HepG2 (cell line): ENCODE measurements around the gene SLC50A1. TPM values are rescaled to one million over a fixed set of nuclear protein-coding genes. Genes with fewer than 3 reads are reported as not detected.

Experiments
- ARNT ChIP-seq: fragments of 450-650 bp; IDR thresholded peaks from 2 replicates; pipeline ENCODE4 v1.6.1; 2017
- CREM ChIP-seq, 2 experiments: sonication (generic) in 1 of 2; formaldehyde crosslinking in 1 of 2; IDR thresholded peaks; 2 replicates each; pipeline versions ENCODE4 v1.4.0 to v1.6.1; 2016 to 2020; ENCODE audit warnings: antibody characterized with exemption in 1 of 2, mild to moderate bottlenecking in 1 of 2, missing genetic modification reagents in 1 of 2
- DBP ChIP-seq: sonication (generic); formaldehyde crosslinking; IDR thresholded peaks from 2 replicates; pipeline ENCODE4 v1.4.0; 2020; ENCODE audit warnings: missing genetic modification reagents; ENCODE audit errors: not compliant biosample characterization
- DNMT3B ChIP-seq: conservative IDR thresholded peaks from 2 replicates; pipeline ENCODE4 v1.6.1; 2016; ENCODE audit warnings: missing biosample characterization, control low read depth
- GATAD2A ChIP-seq: IDR thresholded peaks from 2 replicates; pipeline ENCODE4 v1.6.1; 2016
- HOXA3 ChIP-seq: sonication (generic); formaldehyde crosslinking; IDR thresholded peaks from 2 replicates; pipeline ENCODE4 v1.5.0; 2020; ENCODE audit warnings: missing genetic modification reagents
- HOXA7 ChIP-seq: sonication (generic); formaldehyde crosslinking; IDR thresholded peaks from 2 replicates; pipeline ENCODE4 v1.8.1; 2022; ENCODE audit warnings: mild to moderate bottlenecking, missing genetic modification reagents, moderate library complexity
- HOXD1 ChIP-seq: sonication (generic); formaldehyde crosslinking; IDR thresholded peaks from 2 replicates; pipeline ENCODE4 v1.5.0; 2020; ENCODE audit warnings: missing genetic modification reagents
- MED1 ChIP-seq: sonication (generic); formaldehyde crosslinking; IDR thresholded peaks from 2 replicates; pipeline ENCODE4 v1.4.0; 2020; ENCODE audit warnings: missing genetic modification reagents
- MYC ChIP-seq: sonication (generic); formaldehyde crosslinking; IDR thresholded peaks from 2 replicates; pipeline ENCODE4 v1.9.0; 2021; ENCODE audit warnings: missing genetic modification reagents, borderline replicate concordance
- NFYB ChIP-seq: sonication (generic); formaldehyde crosslinking; IDR thresholded peaks from 2 replicates; pipeline ENCODE4 v1.4.0; 2020; ENCODE audit warnings: missing genetic modification reagents
- PBX3 ChIP-seq: sonication (generic); formaldehyde crosslinking; IDR thresholded peaks from 2 replicates; pipeline ENCODE4 v1.8.1; 2023; ENCODE audit warnings: missing genetic modification reagents, inconsistent platforms, borderline replicate concordance
- POGK ChIP-seq: sonication (generic); formaldehyde crosslinking; conservative IDR thresholded peaks from 2 replicates; pipeline ENCODE4 v1.8.0; 2022; ENCODE audit warnings: mild to moderate bottlenecking, moderate library complexity, missing genetic modification reagents
- REPIN1 ChIP-seq: sonication (generic); formaldehyde crosslinking; IDR thresholded peaks from 2 replicates; pipeline ENCODE4 v1.8.0; 2022; ENCODE audit warnings: missing genetic modification reagents, low read depth, mild to moderate bottlenecking, borderline replicate concordance
- THAP8 ChIP-seq: sonication (generic); formaldehyde crosslinking; IDR thresholded peaks from 2 replicates; pipeline ENCODE4 v1.5.1; 2020; ENCODE audit warnings: missing genetic modification reagents, mild to moderate bottlenecking, borderline replicate concordance
- XBP1 ChIP-seq: sonication (generic); formaldehyde crosslinking; IDR thresholded peaks from 2 replicates; pipeline ENCODE4 v1.5.0; 2020; ENCODE audit warnings: missing genetic modification reagents
- ZNF160 ChIP-seq: sonication (generic); formaldehyde crosslinking; IDR thresholded peaks from 2 replicates; pipeline ENCODE4 v1.8.0; 2022; ENCODE audit warnings: mild to moderate bottlenecking, inconsistent platforms, missing genetic modification reagents
- ZNF557 ChIP-seq: sonication (generic); formaldehyde crosslinking; IDR thresholded peaks from 2 replicates; pipeline ENCODE4 v1.4.0; 2020; ENCODE audit warnings: missing genetic modification reagents
- ZNF564 ChIP-seq: sonication (generic); formaldehyde crosslinking; IDR thresholded peaks from 2 replicates; pipeline ENCODE4 v1.8.1; 2023; ENCODE audit warnings: mild to moderate bottlenecking, missing genetic modification reagents
- polyA plus RNA-seq, 8 experiments: library from polyadenylated mRNA; depleted of rRNA in 3 of 8; stranded (reverse) in 7 of 8; unstranded in 1 of 8; fragments of >200 nt; fragmentation: Illumina TruSeq in 4 of 8; extraction: Trizol in 4 of 8; gene quantifications; 2 replicates each; pipeline versions ENCODE4 v1.2.1 to v1.2.3, GENCODE V29; 2011 to 2016; ENCODE audit warnings: low read depth in 4 of 8, missing spikeins in 1 of 8, mixed read lengths in 1 of 8; ENCODE audit not compliant: insufficient read depth in 1 of 8
- total RNA-seq, 5 experiments: library from RNA; depleted of rRNA; stranded (reverse); fragments of >200 nt; fragmentation: Illumina TruSeq; extraction: Trizol; gene quantifications; 2 replicates each; pipeline ENCODE4 v1.2.3, GENCODE V29; 2016; ENCODE audit warnings: low read depth in 1 of 5
- TF ChIP-seq, protein P1 (sequence below): IDR thresholded peaks from 2 replicates; pipeline ENCODE4 v1.6.1; 2016; ENCODE audit warnings: missing compliant biosample characterization, missing genetic modification reagents, borderline replicate concordance
- TF ChIP-seq, protein P2 (sequence below): IDR thresholded peaks from 2 replicates; pipeline ENCODE4 v1.6.1; 2016; ENCODE audit warnings: low read depth
- TF ChIP-seq, protein P3 (sequence below): sonication (generic); IDR thresholded peaks from 2 replicates; pipeline ENCODE4 v1.6.1; 2016; ENCODE audit warnings: low read depth, borderline replicate concordance

Gene SLC50A1
- total and polyA plus RNA-seq, 2 of the 13 experiments (the other 11 are each of a cell fraction or from before 2014, with no cell fraction given), result 22.5 to 46.8 TPM

DNA sequence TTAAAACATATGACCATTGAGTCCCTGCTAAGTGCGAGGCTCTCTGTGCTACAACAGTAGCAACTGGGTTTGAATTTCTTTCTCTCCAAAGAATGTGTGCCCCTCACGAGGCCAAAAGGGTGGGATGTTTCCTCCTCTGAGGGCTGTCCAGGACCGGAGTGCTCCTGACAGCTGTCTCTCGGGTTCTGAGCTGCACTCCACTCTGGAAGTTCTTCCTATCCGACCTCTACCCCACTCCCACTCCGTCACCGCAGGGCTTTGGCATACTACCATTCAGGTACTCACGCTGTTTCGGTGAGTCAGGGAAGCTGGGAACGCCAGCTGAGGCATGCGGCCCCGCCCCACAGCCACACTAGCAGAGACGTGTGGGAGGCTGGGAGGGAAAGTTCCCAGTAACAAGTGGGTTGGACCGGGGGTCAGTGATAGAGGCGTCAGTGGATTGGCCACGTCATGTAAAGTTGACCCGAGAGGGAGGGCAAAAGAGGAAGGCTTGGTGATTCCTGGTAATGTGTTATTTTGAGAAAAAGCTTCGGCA, 705 bp upstream of the SLC50A1 start (continued):
- TF ChIP-seq, protein P1, sequence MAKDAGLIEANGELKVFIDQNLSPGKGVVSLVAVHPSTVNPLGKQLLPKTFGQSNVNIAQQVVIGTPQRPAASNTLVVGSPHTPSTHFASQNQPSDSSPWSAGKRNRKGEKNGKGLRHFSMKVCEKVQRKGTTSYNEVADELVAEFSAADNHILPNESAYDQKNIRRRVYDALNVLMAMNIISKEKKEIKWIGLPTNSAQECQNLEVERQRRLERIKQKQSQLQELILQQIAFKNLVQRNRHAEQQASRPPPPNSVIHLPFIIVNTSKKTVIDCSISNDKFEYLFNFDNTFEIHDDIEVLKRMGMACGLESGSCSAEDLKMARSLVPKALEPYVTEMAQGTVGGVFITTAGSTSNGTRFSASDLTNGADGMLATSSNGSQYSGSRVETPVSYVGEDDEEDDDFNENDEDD (CRISPR knock-in tag), result peak; percentile 70; the same call in 1 of the 2 replicates
- TF ChIP-seq CREM (IDR thresholded peaks at IDR 0.05) (peak; percentile 60), CREM (CRISPR knock-in tag; IDR thresholded peaks at IDR 0.05) (no peak), DBP (CRISPR knock-in tag) (peak; percentile 72), DNMT3B (CRISPR knock-in tag) (peak; percentile 84; the same call in 1 of the 2 replicates), NFYB (CRISPR knock-in tag) (peak; percentile 32; the same call in 1 of the 2 replicates), POGK (CRISPR knock-in tag) (no peak), HOXA3 (peak; percentile 33), HOXA7 (CRISPR knock-in tag) (no peak), HOXD1 (CRISPR knock-in tag) (0 out of 2 replicates have a peak, but pooled peaks have one; percentile 51), GATAD2A (CRISPR knock-in tag) (peak; percentile 24; the same call in 1 of the 2 replicates), ZNF160 (CRISPR knock-in tag) (peak; percentile 72; the same call in 1 of the 2 replicates), XBP1 (CRISPR knock-in tag) (peak; percentile 96; the same call in 1 of the 2 replicates), PBX3 (CRISPR knock-in tag) (no peak), ZNF557 (CRISPR knock-in tag) (0 out of 2 replicates have a peak, but pooled peaks have one; percentile 13), ARNT (no peak), MED1 (CRISPR knock-in tag) (no peak; the same call in none of the 2 replicates), THAP8 (CRISPR knock-in tag) (0 out of 2 replicates have a peak, but pooled peaks have one; percentile 8), ZNF564 (no peak), REPIN1 (peak; percentile 47; the same call in 1 of the 2 replicates), MYC (CRISPR knock-in tag) (peak; percentile 73)
- TF ChIP-seq, protein P2, sequence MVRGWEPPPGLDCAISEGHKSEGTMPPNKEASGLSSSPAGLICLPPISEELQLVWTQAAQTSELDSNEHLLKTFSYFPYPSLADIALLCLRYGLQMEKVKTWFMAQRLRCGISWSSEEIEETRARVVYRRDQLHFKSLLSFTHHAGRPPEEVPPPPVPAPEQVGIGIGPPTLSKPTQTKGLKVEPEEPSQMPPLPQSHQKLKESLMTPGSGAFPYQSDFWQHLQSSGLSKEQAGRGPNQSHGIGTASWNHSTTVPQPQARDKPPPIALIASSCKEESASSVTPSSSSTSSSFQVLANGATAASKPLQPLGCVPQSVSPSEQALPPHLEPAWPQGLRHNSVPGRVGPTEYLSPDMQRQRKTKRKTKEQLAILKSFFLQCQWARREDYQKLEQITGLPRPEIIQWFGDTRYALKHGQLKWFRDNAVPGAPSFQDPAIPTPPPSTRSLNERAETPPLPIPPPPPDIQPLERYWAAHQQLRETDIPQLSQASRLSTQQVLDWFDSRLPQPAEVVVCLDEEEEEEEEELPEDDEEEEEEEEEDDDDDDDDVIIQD (CRISPR knock-in tag), result peak; percentile 81; the same call in 1 of the 2 replicates
- TF ChIP-seq, protein P3, sequence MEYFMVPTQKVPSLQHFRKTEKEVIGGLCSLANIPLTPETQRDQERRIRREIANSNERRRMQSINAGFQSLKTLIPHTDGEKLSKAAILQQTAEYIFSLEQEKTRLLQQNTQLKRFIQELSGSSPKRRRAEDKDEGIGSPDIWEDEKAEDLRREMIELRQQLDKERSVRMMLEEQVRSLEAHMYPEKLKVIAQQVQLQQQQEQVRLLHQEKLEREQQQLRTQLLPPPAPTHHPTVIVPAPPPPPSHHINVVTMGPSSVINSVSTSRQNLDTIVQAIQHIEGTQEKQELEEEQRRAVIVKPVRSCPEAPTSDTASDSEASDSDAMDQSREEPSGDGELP, result peak; percentile 95
